H9 (cell line): ENCODE results near the gene TEC. TPM values are rescaled to one million over a fixed set of nuclear protein-coding genes. Genes with fewer than 3 reads are reported as not detected.

ENCODE experiments used
- DNase-seq: peaks from one replicate; pipeline ENCODE4 v3.0.0-alpha.2; 2017
- H2AFZ ChIP-seq: one replicate; pipeline ENCODE4 v1.6.1; 2013; ENCODE audit warnings: mild to moderate bottlenecking, low read length, control low read depth, moderate library complexity
- H2AK5ac ChIP-seq: 2 replicates; pipeline ENCODE4 v1.6.1; 2013; ENCODE audit warnings: low read length, control low read depth, mixed read lengths; ENCODE audit not compliant: insufficient read length
- H2BK120ac ChIP-seq: one replicate; pipeline ENCODE4 v1.6.1; 2013; ENCODE audit warnings: low read depth, mild to moderate bottlenecking, low read length, control low read depth, inconsistent platforms; ENCODE audit not compliant: poor library complexity, severe bottlenecking
- H2BK12ac ChIP-seq: 2 replicates; pipeline ENCODE4 v1.6.1; 2013; ENCODE audit warnings: low read length, control low read depth, mixed read lengths, low read depth; ENCODE audit not compliant: insufficient read length
- H2BK15ac ChIP-seq: 2 replicates; pipeline ENCODE4 v1.6.1; 2013; ENCODE audit warnings: low read depth, low read length, control low read depth
- H2BK20ac ChIP-seq: one replicate; pipeline ENCODE4 v1.6.1; 2013; ENCODE audit warnings: low read depth, mild to moderate bottlenecking, low read length, control low read depth, inconsistent platforms; ENCODE audit not compliant: poor library complexity, severe bottlenecking
- H2BK5ac ChIP-seq: 2 replicates; pipeline ENCODE4 v1.6.1; 2013; ENCODE audit warnings: low read length, control low read depth, mixed read lengths; ENCODE audit not compliant: insufficient read length
- H3K14ac ChIP-seq: 2 replicates; pipeline ENCODE4 v1.6.1; 2013; ENCODE audit warnings: low read length, control low read depth; ENCODE audit not compliant: insufficient read depth
- H3K18ac ChIP-seq: 2 replicates; pipeline ENCODE4 v1.6.1; 2013; ENCODE audit warnings: low read depth, mild to moderate bottlenecking, mixed read lengths, low read length, control low read depth; ENCODE audit not compliant: insufficient read length
- H3K23ac ChIP-seq: 2 replicates; pipeline ENCODE4 v1.6.1; 2013; ENCODE audit warnings: low read length, control low read depth, mixed read lengths, low read depth; ENCODE audit not compliant: insufficient read length
- H3K23me2 ChIP-seq: 2 replicates; pipeline ENCODE4 v1.6.1; 2013; ENCODE audit warnings: low read depth, mild to moderate bottlenecking, mixed read lengths, low read length, control low read depth; ENCODE audit not compliant: insufficient read length, poor library complexity, severe bottlenecking
- H3K27ac ChIP-seq: 2 replicates; pipeline ENCODE4 v1.5.1; 2013; ENCODE audit warnings: low read length, control low read depth, mixed read lengths, low read depth; ENCODE audit not compliant: insufficient read length
- H3K27me3 ChIP-seq: 2 replicates; pipeline ENCODE4 v1.6.1; 2013; ENCODE audit warnings: low read length, control low read depth, inconsistent platforms; ENCODE audit not compliant: insufficient read depth
- H3K4ac ChIP-seq: 2 replicates; pipeline ENCODE4 v1.6.1; 2013; ENCODE audit warnings: low read depth, mild to moderate bottlenecking, control low read depth, inconsistent platforms, low read length, moderate library complexity
- H3K4me1 ChIP-seq: 2 replicates; pipeline ENCODE4 v1.6.1; 2013; ENCODE audit warnings: low read length, control low read depth, inconsistent platforms; ENCODE audit not compliant: insufficient read depth
- H3K4me2 ChIP-seq: 2 replicates; pipeline ENCODE4 v1.6.1; 2013; ENCODE audit warnings: low read length, control low read depth, mixed read lengths; ENCODE audit not compliant: insufficient read length, insufficient read depth
- H3K56ac ChIP-seq: 2 replicates; pipeline ENCODE4 v1.6.1; 2013; ENCODE audit warnings: low read depth, mild to moderate bottlenecking, mixed read lengths, low read length, control low read depth; ENCODE audit not compliant: insufficient read length
- H3K79me1 ChIP-seq: 2 replicates; pipeline ENCODE4 v1.6.1; 2013; ENCODE audit warnings: low read depth, mild to moderate bottlenecking, moderate library complexity, low read length, control low read depth, inconsistent platforms; ENCODE audit not compliant: insufficient read depth, poor library complexity, severe bottlenecking
- H3K79me2 ChIP-seq: 2 replicates; pipeline ENCODE4 v1.6.1; 2013; ENCODE audit warnings: low read length, control low read depth, inconsistent platforms; ENCODE audit not compliant: insufficient read depth
- H3K9ac ChIP-seq: 2 replicates; pipeline ENCODE4 v1.6.1; 2013; ENCODE audit warnings: low read length, control low read depth, mixed read lengths; ENCODE audit not compliant: insufficient read length; ENCODE audit errors: extremely low read depth
- H3K9me3 ChIP-seq: one replicate; pipeline ENCODE4 v1.6.1; 2013; ENCODE audit warnings: low read depth, low read length, inconsistent platforms; ENCODE audit not compliant: control insufficient read depth
- H3T11ph ChIP-seq: one replicate; pipeline ENCODE4 v1.6.1; 2013; ENCODE audit warnings: mild to moderate bottlenecking, low read length, control low read depth, inconsistent platforms
- H4K20me1 ChIP-seq: one replicate; pipeline ENCODE4 v1.6.1; 2013; ENCODE audit not compliant: control insufficient read depth, insufficient read length, insufficient read depth
- H4K5ac ChIP-seq: 2 replicates; pipeline ENCODE4 v1.6.1; 2013; ENCODE audit warnings: low read depth, mild to moderate bottlenecking, mixed read lengths, low read length, control low read depth; ENCODE audit not compliant: insufficient read length
- H4K8ac ChIP-seq: replicated peaks from 2 replicates; pipeline ENCODE4 v1.6.1; 2013; ENCODE audit warnings: low read length, control low read depth, mixed read lengths, low read depth; ENCODE audit not compliant: insufficient read length
- H4K91ac ChIP-seq: 2 replicates; pipeline ENCODE4 v1.6.1; 2013; ENCODE audit warnings: low read depth, mild to moderate bottlenecking, moderate library complexity, mixed read lengths, low read length, control low read depth; ENCODE audit not compliant: insufficient read length
- H3K27ac Mint-ChIP-seq, 3 experiments: 2 replicates in 2 of 3; 3 replicates in 1 of 3; pipeline ENCODE4 v1.8.0; 2020 to 2021; ENCODE audit warnings: mixed read lengths in 3 of 3, mild to moderate bottlenecking in 1 of 3, moderate library complexity in 1 of 3
- H3K27me3 Mint-ChIP-seq: 2 replicates; pipeline ENCODE4 v1.8.0; 2021; ENCODE audit warnings: low read depth, mild to moderate bottlenecking, moderate library complexity, mixed read lengths
- H3K36me3 Mint-ChIP-seq, 3 experiments: 2 replicates in 2 of 3; 3 replicates in 1 of 3; pipeline ENCODE4 v1.8.0; 2020 to 2021; ENCODE audit warnings: low read depth in 3 of 3, mixed read lengths in 3 of 3; ENCODE audit not compliant: insufficient read depth in 1 of 3
- H3K4me1 Mint-ChIP-seq, 2 experiments: 2 replicates each; pipeline ENCODE4 v1.8.0; 2020; ENCODE audit warnings: mixed read lengths in 2 of 2
- H3K4me3 Mint-ChIP-seq, 2 experiments: 2 replicates in 1 of 2; 3 replicates in 1 of 2; pipeline ENCODE4 v1.8.0; 2020 to 2021; ENCODE audit warnings: mild to moderate bottlenecking in 2 of 2, mixed read lengths in 2 of 2, moderate library complexity in 1 of 2
- H3K9me3 Mint-ChIP-seq, 2 experiments: 2 replicates in 1 of 2; 3 replicates in 1 of 2; pipeline ENCODE4 v1.8.0; 2020; ENCODE audit warnings: mild to moderate bottlenecking in 2 of 2, mixed read lengths in 2 of 2, moderate library complexity in 1 of 2
- CTCF ChIP-seq: fragments of 200-600 bp; sonication (generic); conservative IDR thresholded peaks from 3 replicates; pipeline ENCODE4 v1.8.0; 2021; ENCODE audit warnings: antibody characterized with exemption, mild to moderate bottlenecking
- WGBS: extraction: QIAGEN DNeasy Blood & Tissue Kit; methylation state at CpG from one replicate; pipeline ENCODE4 v1.1.7; 2013; ENCODE audit warnings: missing lambda C conversion rate, low lambda C conversion rate, mixed read lengths; ENCODE audit not compliant: insufficient read length; ENCODE audit errors: extremely low coverage; 5-methylcytosine and 5-hydroxymethylcytosine counted together
- total RNA-seq: library from RNA; stranded (reverse); gene quantifications from 2 replicates; pipeline ENCODE4 v1.2.1, GENCODE V29; 2021

TEC gene
- total RNA-seq, 1 experiment from 2014 or later, result 1.8 TPM

- no peak overlapping the region for H3K4me3 Mint-ChIP-seq
- Histone ChIP-seq H2BK5ac (no peak overlapping the region), H4K20me1 (no peaks in the 10 kb centered on the region), H3K9me3 (no peaks in the 10 kb centered on the region), H3K4me2 (no peak overlapping the region), H3K4ac (no peak overlapping the region), H2AFZ (no peak overlapping the region), H3K4me1 (no peaks in the 10 kb centered on the region), H3K79me2 (no peaks in the 10 kb centered on the region; the same call in 1 of the 2 replicates), H3K56ac (no peak overlapping the region), H2BK20ac (no peak overlapping the region), H3K27me3 (no peaks in the 10 kb centered on the region), H3K23ac (no peak overlapping the region), H3K27ac (no peak overlapping the region), H3K79me1 (no peaks in the 10 kb centered on the region), H2BK12ac (no peak overlapping the region), H4K8ac (no peak overlapping the region), H4K91ac (no peak overlapping the region), H3K9ac (no peak overlapping the region), H4K5ac (no peak overlapping the region), H3K23me2 (no peaks in the 10 kb centered on the region), H2BK120ac (no peak overlapping the region), H2AK5ac (no peak overlapping the region), H3K14ac (no peak overlapping the region), H3K18ac (no peak overlapping the region), H3T11ph (no peak overlapping the region), H2BK15ac (no peak overlapping the region)
- no peaks in the 10 kb centered on the region for H3K9me3 Mint-ChIP-seq
- H3K36me3 Mint-ChIP-seq, result no peaks in the 10 kb centered on the region
- 100% methylated on average over 1 of the region's 2 CpGs for WGBS
- no peak for DNase-seq
- TF ChIP-seq CTCF, result no peak
- H3K27ac Mint-ChIP-seq, result no peak overlapping the region
- 0 out of 4 replicates have a peak, but pooled peaks cover 0 to 3% of the 10 kb centered on the region in 2 experiments for H3K4me1 Mint-ChIP-seq
- H3K27me3 Mint-ChIP-seq, result no peaks in the 10 kb centered on the region; the same call in 1 of the 2 replicates
These were observed 18.7 kb downstream of the TEC start for GRCh38 chr4:48250980-48251379.
